Heart left ventricle (tissue), 13 donors: ENCODE data around the gene PLAU.
"Not testable (repeated sequence)": the region's sequence is repeated elsewhere in the genome, so short reads cannot be mapped to it uniquely, and the experiment has no call there.

ENCODE experiments used
- CTCF ChIP-seq, 12 donors: fragments of 200-600 bp; sonication (generic) in 4 of 12; IDR thresholded peaks; one replicate each; pipeline versions ENCODE4 v1.5.0 to v1.8.0; 2018 to 2022; ENCODE audit warnings: antibody characterized with exemption in 12 of 12, mild to moderate bottlenecking in 5 of 12
- POLR2A ChIP-seq, 2 donors: fragments of 450-650 bp; IDR thresholded peaks; one replicate each; pipeline ENCODE4 v1.6.1; 2017; ENCODE audit warnings: antibody characterized with exemption in 2 of 2, mild to moderate bottlenecking in 2 of 2, moderate library complexity in 2 of 2
- donor health status: ischemic (EF 13 %, LVEDD 7.1; RV severe dilation, severe dysfunction).
- donor health status: DM: no; HTN: yes; CAD: no.
- donor health status: DM: no; HTN: no; CAD: no.
- donor health status: ischemic (EF 25% LVEDD 6.9; RV normal size, moderate dysfunction).
- donor health status: ischemic (EF 25% LVEDD 5.7; RV mildly dilated, moderate dysfunction).
- donor health status: ischemic (EF 35%, LVEDD 5.7; RV mildly dilated, moderate dysfunction).
- donor health status: nonischemic (EF 11% LVEDD 7.7; RV severe dilation, severe dysfunction).
- donor health status: DM: yes; HTN: yes; CAD: no.
- donor health status: PGD.
- donor health status: ischemic (EF 29% LVEDD 5.4; RV normal size, mild dysfunction).
- donor health status: nonischemic (EF 23%, LVEDD 6.1; RV moderate dilation, normal function).

- TF ChIP-seq CTCF, POLR2A (IDR thresholded peaks at IDR 0.05): not testable (repeated sequence)
Measured at GRCh38 chr10:73895381-73895780, 15.6 kb upstream of the PLAU start.
